K562 (cell line): ENCODE measurements around the gene FGFBP2. TPM values are rescaled to one million over a fixed set of nuclear protein-coding genes. Genes with fewer than 3 reads are reported as not detected.
A peak's percentile ranks its signal among the peaks of the same experiment; 100 is the strongest.

ENCODE experiments used
- CC2D1A ChIP-seq: fragments of 450-650 bp; IDR thresholded peaks from 2 replicates; pipeline ENCODE4 v1.6.1; 2017; ENCODE audit warnings: mild to moderate bottlenecking
- RAD21 ChIP-seq, 2 experiments: fragments of 250-450 bp in 1 of 2; fragments of 450-650 bp in 1 of 2; sonication (Bioruptor Pico) in 1 of 2; formaldehyde crosslinking in 1 of 2; IDR thresholded peaks in 1 of 2; conservative IDR thresholded peaks in 1 of 2; 2 replicates each; pipeline versions ENCODE4 v1.4.0 to v1.8.0; 2020 to 2022; ENCODE audit warnings: mild to moderate bottlenecking in 2 of 2, moderate library complexity in 1 of 2
- RFX5 ChIP-seq: IDR thresholded peaks from 2 replicates; pipeline ENCODE4 v1.6.1; 2011; ENCODE audit warnings: low read depth, mild to moderate bottlenecking, improper control_type of control experiment, low read length
- SMC3 ChIP-seq: conservative IDR thresholded peaks from 2 replicates; pipeline ENCODE4 v1.6.1; 2011; ENCODE audit warnings: low read depth, low read length, improper control_type of control experiment; ENCODE audit not compliant: insufficient read depth
- polyA plus RNA-seq, 8 experiments: library from polyadenylated mRNA; depleted of rRNA in 4 of 8; stranded (reverse) in 5 of 8; unstranded in 3 of 8; fragments of >200 nt; fragmentation: Nextera tagmentation in 2 of 8; fragmentation: Illumina TruSeq in 1 of 8; extraction: Ambion mirVana in 2 of 8; extraction: Trizol in 1 of 8; gene quantifications; 2 replicates each; pipeline versions ENCODE4 v1.2.1 to v1.2.3, GENCODE V29; 2011 to 2014; ENCODE audit warnings: inconsistent platforms in 1 of 8, missing spikeins in 1 of 8
- total RNA-seq, 7 experiments: library from RNA; depleted of rRNA in 6 of 7; stranded (reverse); fragments of >200 nt in 6 of 7; fragmentation: Illumina TruSeq in 2 of 7; extraction: Trizol in 2 of 7; gene quantifications; 2 replicates each; pipeline versions ENCODE4 v1.2.1 to v1.2.3, GENCODE V29; 2011 to 2021; ENCODE audit warnings: low replicate concordance in 1 of 7
- TF ChIP-seq, protein P1 (sequence below), 2 experiments: fragments of 450-650 bp; formaldehyde crosslinking in 1 of 2; IDR thresholded peaks; 2 replicates each; pipeline versions ENCODE4 v1.4.0 to v1.6.1; 2014 to 2020; ENCODE audit warnings: mild to moderate bottlenecking in 2 of 2, borderline replicate concordance in 1 of 2, low read depth in 1 of 2
- TF ChIP-seq, protein P2 (sequence below), 3 experiments: IDR thresholded peaks in 2 of 3; conservative IDR thresholded peaks in 1 of 3; 2 replicates each; pipeline ENCODE4 v1.5.1; 2011 to 2012; ENCODE audit warnings: low read length in 3 of 3, mild to moderate bottlenecking in 3 of 3, control low read depth in 2 of 3, improper control_type of control experiment in 1 of 3, inconsistent platforms in 1 of 3, low read depth in 1 of 3, mixed read lengths in 1 of 3, moderate library complexity in 1 of 3; ENCODE audit not compliant: insufficient read depth in 2 of 3

Gene FGFBP2
- total and polyA plus RNA-seq, 9 of the 15 experiments (the other 6 are each of a cell fraction or from before 2014, with no cell fraction given) = not detected

DNA sequence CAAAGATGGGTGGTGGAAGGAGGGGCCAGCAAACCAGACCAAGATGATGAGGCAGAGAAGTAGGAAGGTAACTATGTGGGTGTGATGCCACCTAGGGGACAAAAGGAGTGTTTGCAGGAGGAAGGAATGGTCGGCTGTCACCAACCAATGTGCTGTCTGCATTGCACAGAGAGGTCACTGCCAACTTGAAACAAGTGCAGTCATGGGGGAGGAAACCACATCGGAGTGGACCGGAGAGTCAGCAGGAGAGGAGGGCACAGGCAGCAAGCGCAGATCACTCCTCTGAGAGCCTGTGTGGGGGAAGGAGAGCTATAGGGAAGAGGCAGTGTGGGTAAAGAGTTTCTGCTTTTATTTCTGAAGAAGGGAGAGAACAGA is 38.5 kb upstream of the FGFBP2 start (continued):
- TF ChIP-seq, protein P1, sequence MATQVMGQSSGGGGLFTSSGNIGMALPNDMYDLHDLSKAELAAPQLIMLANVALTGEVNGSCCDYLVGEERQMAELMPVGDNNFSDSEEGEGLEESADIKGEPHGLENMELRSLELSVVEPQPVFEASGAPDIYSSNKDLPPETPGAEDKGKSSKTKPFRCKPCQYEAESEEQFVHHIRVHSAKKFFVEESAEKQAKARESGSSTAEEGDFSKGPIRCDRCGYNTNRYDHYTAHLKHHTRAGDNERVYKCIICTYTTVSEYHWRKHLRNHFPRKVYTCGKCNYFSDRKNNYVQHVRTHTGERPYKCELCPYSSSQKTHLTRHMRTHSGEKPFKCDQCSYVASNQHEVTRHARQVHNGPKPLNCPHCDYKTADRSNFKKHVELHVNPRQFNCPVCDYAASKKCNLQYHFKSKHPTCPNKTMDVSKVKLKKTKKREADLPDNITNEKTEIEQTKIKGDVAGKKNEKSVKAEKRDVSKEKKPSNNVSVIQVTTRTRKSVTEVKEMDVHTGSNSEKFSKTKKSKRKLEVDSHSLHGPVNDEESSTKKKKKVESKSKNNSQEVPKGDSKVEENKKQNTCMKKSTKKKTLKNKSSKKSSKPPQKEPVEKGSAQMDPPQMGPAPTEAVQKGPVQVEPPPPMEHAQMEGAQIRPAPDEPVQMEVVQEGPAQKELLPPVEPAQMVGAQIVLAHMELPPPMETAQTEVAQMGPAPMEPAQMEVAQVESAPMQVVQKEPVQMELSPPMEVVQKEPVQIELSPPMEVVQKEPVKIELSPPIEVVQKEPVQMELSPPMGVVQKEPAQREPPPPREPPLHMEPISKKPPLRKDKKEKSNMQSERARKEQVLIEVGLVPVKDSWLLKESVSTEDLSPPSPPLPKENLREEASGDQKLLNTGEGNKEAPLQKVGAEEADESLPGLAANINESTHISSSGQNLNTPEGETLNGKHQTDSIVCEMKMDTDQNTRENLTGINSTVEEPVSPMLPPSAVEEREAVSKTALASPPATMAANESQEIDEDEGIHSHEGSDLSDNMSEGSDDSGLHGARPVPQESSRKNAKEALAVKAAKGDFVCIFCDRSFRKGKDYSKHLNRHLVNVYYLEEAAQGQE (IDR thresholded peaks at IDR 0.05; ENCODE audit: borderline replicate concordance) = peak; percentile 68; the same call in 1 of the 2 replicates
- TF ChIP-seq, protein P1 (CRISPR knock-in tag; IDR thresholded peaks at IDR 0.05; ENCODE audit: low read depth) = no peak
- TF ChIP-seq SMC3 = peak; percentile 55
- TF ChIP-seq RAD21 (CRISPR knock-in tag; conservative IDR thresholded peaks at IDR 0.05 in 1 of 2, IDR thresholded peaks at IDR 0.05 in 1 of 2) = peak; percentile 74 to 79
- 0 out of 2 replicates have a peak, but pooled peaks have one; percentile 14 for TF ChIP-seq CC2D1A
- no peak for TF ChIP-seq RFX5
- TF ChIP-seq, protein P2, sequence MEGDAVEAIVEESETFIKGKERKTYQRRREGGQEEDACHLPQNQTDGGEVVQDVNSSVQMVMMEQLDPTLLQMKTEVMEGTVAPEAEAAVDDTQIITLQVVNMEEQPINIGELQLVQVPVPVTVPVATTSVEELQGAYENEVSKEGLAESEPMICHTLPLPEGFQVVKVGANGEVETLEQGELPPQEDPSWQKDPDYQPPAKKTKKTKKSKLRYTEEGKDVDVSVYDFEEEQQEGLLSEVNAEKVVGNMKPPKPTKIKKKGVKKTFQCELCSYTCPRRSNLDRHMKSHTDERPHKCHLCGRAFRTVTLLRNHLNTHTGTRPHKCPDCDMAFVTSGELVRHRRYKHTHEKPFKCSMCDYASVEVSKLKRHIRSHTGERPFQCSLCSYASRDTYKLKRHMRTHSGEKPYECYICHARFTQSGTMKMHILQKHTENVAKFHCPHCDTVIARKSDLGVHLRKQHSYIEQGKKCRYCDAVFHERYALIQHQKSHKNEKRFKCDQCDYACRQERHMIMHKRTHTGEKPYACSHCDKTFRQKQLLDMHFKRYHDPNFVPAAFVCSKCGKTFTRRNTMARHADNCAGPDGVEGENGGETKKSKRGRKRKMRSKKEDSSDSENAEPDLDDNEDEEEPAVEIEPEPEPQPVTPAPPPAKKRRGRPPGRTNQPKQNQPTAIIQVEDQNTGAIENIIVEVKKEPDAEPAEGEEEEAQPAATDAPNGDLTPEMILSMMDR (IDR thresholded peaks at IDR 0.05 in 2 of 3, conservative IDR thresholded peaks at IDR 0.05 in 1 of 3; ENCODE audit: insufficient read depth in 2 of 3, low read depth in 1 of 3, low read length in 3 of 3) = peak; percentile 67 to 82 (median 81)
- TF ChIP-seq, all 486 proteins: peak for 8
